Measurements from ENCODE around the gene SIGMAR1.

GRCh38 chr9:34655394-34655793, 17.8 kb upstream of the SIGMAR1 start:
- TF ChIP-seq POLR2AphosphoS5 (IDR thresholded peaks at IDR 0.05) (no peak), CTCF (IDR thresholded peaks at IDR 0.05) (no peak)

Data from suprapubic skin (tissue), 3 donors.